H9 (cell line): Measurements from ENCODE around the gene GPS1. TPM values are rescaled to one million over a fixed set of nuclear protein-coding genes. Genes with fewer than 3 reads are reported as not detected.
A peak's percentile ranks its signal among the peaks of the same experiment; 100 is the strongest.

ENCODE experiments used
- DNase-seq: peaks from one replicate; pipeline ENCODE4 v3.0.0-alpha.2; 2017
- H2AFZ ChIP-seq: one replicate; pipeline ENCODE4 v1.6.1; 2013; ENCODE audit warnings: mild to moderate bottlenecking, low read length, control low read depth, moderate library complexity
- H2AK5ac ChIP-seq: 2 replicates; pipeline ENCODE4 v1.6.1; 2013; ENCODE audit warnings: low read length, control low read depth, mixed read lengths; ENCODE audit not compliant: insufficient read length
- H2BK120ac ChIP-seq: one replicate; pipeline ENCODE4 v1.6.1; 2013; ENCODE audit warnings: low read depth, mild to moderate bottlenecking, low read length, control low read depth, inconsistent platforms; ENCODE audit not compliant: poor library complexity, severe bottlenecking
- H2BK12ac ChIP-seq: 2 replicates; pipeline ENCODE4 v1.6.1; 2013; ENCODE audit warnings: low read length, control low read depth, mixed read lengths, low read depth; ENCODE audit not compliant: insufficient read length
- H2BK15ac ChIP-seq: 2 replicates; pipeline ENCODE4 v1.6.1; 2013; ENCODE audit warnings: low read depth, low read length, control low read depth
- H2BK20ac ChIP-seq: one replicate; pipeline ENCODE4 v1.6.1; 2013; ENCODE audit warnings: low read depth, mild to moderate bottlenecking, low read length, control low read depth, inconsistent platforms; ENCODE audit not compliant: poor library complexity, severe bottlenecking
- H2BK5ac ChIP-seq: 2 replicates; pipeline ENCODE4 v1.6.1; 2013; ENCODE audit warnings: low read length, control low read depth, mixed read lengths; ENCODE audit not compliant: insufficient read length
- H3K14ac ChIP-seq: 2 replicates; pipeline ENCODE4 v1.6.1; 2013; ENCODE audit warnings: low read length, control low read depth; ENCODE audit not compliant: insufficient read depth
- H3K18ac ChIP-seq: 2 replicates; pipeline ENCODE4 v1.6.1; 2013; ENCODE audit warnings: low read depth, mild to moderate bottlenecking, mixed read lengths, low read length, control low read depth; ENCODE audit not compliant: insufficient read length
- H3K23ac ChIP-seq: 2 replicates; pipeline ENCODE4 v1.6.1; 2013; ENCODE audit warnings: low read length, control low read depth, mixed read lengths, low read depth; ENCODE audit not compliant: insufficient read length
- H3K23me2 ChIP-seq: 2 replicates; pipeline ENCODE4 v1.6.1; 2013; ENCODE audit warnings: low read depth, mild to moderate bottlenecking, mixed read lengths, low read length, control low read depth; ENCODE audit not compliant: insufficient read length, poor library complexity, severe bottlenecking
- H3K27ac ChIP-seq: 2 replicates; pipeline ENCODE4 v1.5.1; 2013; ENCODE audit warnings: low read length, control low read depth, mixed read lengths, low read depth; ENCODE audit not compliant: insufficient read length
- H3K27me3 ChIP-seq: 2 replicates; pipeline ENCODE4 v1.6.1; 2013; ENCODE audit warnings: low read length, control low read depth, inconsistent platforms; ENCODE audit not compliant: insufficient read depth
- H3K4ac ChIP-seq: 2 replicates; pipeline ENCODE4 v1.6.1; 2013; ENCODE audit warnings: low read depth, mild to moderate bottlenecking, control low read depth, inconsistent platforms, low read length, moderate library complexity
- H3K4me1 ChIP-seq: 2 replicates; pipeline ENCODE4 v1.6.1; 2013; ENCODE audit warnings: low read length, control low read depth, inconsistent platforms; ENCODE audit not compliant: insufficient read depth
- H3K4me2 ChIP-seq: 2 replicates; pipeline ENCODE4 v1.6.1; 2013; ENCODE audit warnings: low read length, control low read depth, mixed read lengths; ENCODE audit not compliant: insufficient read length, insufficient read depth
- H3K56ac ChIP-seq: 2 replicates; pipeline ENCODE4 v1.6.1; 2013; ENCODE audit warnings: low read depth, mild to moderate bottlenecking, mixed read lengths, low read length, control low read depth; ENCODE audit not compliant: insufficient read length
- H3K79me1 ChIP-seq: 2 replicates; pipeline ENCODE4 v1.6.1; 2013; ENCODE audit warnings: low read depth, mild to moderate bottlenecking, moderate library complexity, low read length, control low read depth, inconsistent platforms; ENCODE audit not compliant: insufficient read depth, poor library complexity, severe bottlenecking
- H3K79me2 ChIP-seq: 2 replicates; pipeline ENCODE4 v1.6.1; 2013; ENCODE audit warnings: low read length, control low read depth, inconsistent platforms; ENCODE audit not compliant: insufficient read depth
- H3K9ac ChIP-seq: 2 replicates; pipeline ENCODE4 v1.6.1; 2013; ENCODE audit warnings: low read length, control low read depth, mixed read lengths; ENCODE audit not compliant: insufficient read length; ENCODE audit errors: extremely low read depth
- H3K9me3 ChIP-seq: one replicate; pipeline ENCODE4 v1.6.1; 2013; ENCODE audit warnings: low read depth, low read length, inconsistent platforms; ENCODE audit not compliant: control insufficient read depth
- H3T11ph ChIP-seq: one replicate; pipeline ENCODE4 v1.6.1; 2013; ENCODE audit warnings: mild to moderate bottlenecking, low read length, control low read depth, inconsistent platforms
- H4K20me1 ChIP-seq: one replicate; pipeline ENCODE4 v1.6.1; 2013; ENCODE audit not compliant: control insufficient read depth, insufficient read length, insufficient read depth
- H4K5ac ChIP-seq: 2 replicates; pipeline ENCODE4 v1.6.1; 2013; ENCODE audit warnings: low read depth, mild to moderate bottlenecking, mixed read lengths, low read length, control low read depth; ENCODE audit not compliant: insufficient read length
- H4K8ac ChIP-seq: replicated peaks from 2 replicates; pipeline ENCODE4 v1.6.1; 2013; ENCODE audit warnings: low read length, control low read depth, mixed read lengths, low read depth; ENCODE audit not compliant: insufficient read length
- H4K91ac ChIP-seq: 2 replicates; pipeline ENCODE4 v1.6.1; 2013; ENCODE audit warnings: low read depth, mild to moderate bottlenecking, moderate library complexity, mixed read lengths, low read length, control low read depth; ENCODE audit not compliant: insufficient read length
- H3K27ac Mint-ChIP-seq, 3 experiments: 2 replicates in 2 of 3; 3 replicates in 1 of 3; pipeline ENCODE4 v1.8.0; 2020 to 2021; ENCODE audit warnings: mixed read lengths in 3 of 3, mild to moderate bottlenecking in 1 of 3, moderate library complexity in 1 of 3
- H3K27me3 Mint-ChIP-seq: 2 replicates; pipeline ENCODE4 v1.8.0; 2021; ENCODE audit warnings: low read depth, mild to moderate bottlenecking, moderate library complexity, mixed read lengths
- H3K36me3 Mint-ChIP-seq, 3 experiments: 2 replicates in 2 of 3; 3 replicates in 1 of 3; pipeline ENCODE4 v1.8.0; 2020 to 2021; ENCODE audit warnings: low read depth in 3 of 3, mixed read lengths in 3 of 3; ENCODE audit not compliant: insufficient read depth in 1 of 3
- H3K4me1 Mint-ChIP-seq, 2 experiments: 2 replicates each; pipeline ENCODE4 v1.8.0; 2020; ENCODE audit warnings: mixed read lengths in 2 of 2
- H3K4me3 Mint-ChIP-seq, 2 experiments: 2 replicates in 1 of 2; 3 replicates in 1 of 2; pipeline ENCODE4 v1.8.0; 2020 to 2021; ENCODE audit warnings: mild to moderate bottlenecking in 2 of 2, mixed read lengths in 2 of 2, moderate library complexity in 1 of 2
- H3K9me3 Mint-ChIP-seq, 2 experiments: 2 replicates in 1 of 2; 3 replicates in 1 of 2; pipeline ENCODE4 v1.8.0; 2020; ENCODE audit warnings: mild to moderate bottlenecking in 2 of 2, mixed read lengths in 2 of 2, moderate library complexity in 1 of 2
- CTCF ChIP-seq: fragments of 200-600 bp; sonication (generic); conservative IDR thresholded peaks from 3 replicates; pipeline ENCODE4 v1.8.0; 2021; ENCODE audit warnings: antibody characterized with exemption, mild to moderate bottlenecking
- WGBS: extraction: QIAGEN DNeasy Blood & Tissue Kit; methylation state at CpG from one replicate; pipeline ENCODE4 v1.1.7; 2013; ENCODE audit warnings: missing lambda C conversion rate, low lambda C conversion rate, mixed read lengths; ENCODE audit not compliant: insufficient read length; ENCODE audit errors: extremely low coverage; 5-methylcytosine and 5-hydroxymethylcytosine counted together
- total RNA-seq: library from RNA; stranded (reverse); gene quantifications from 2 replicates; pipeline ENCODE4 v1.2.1, GENCODE V29; 2021

GPS1 gene
- total RNA-seq, 1 experiment from 2014 or later: 164 TPM

- Histone ChIP-seq H2BK120ac (no peak overlapping the region), H3K9ac (no peak overlapping the region), H3K23me2 (peaks cover 5% of the 10 kb centered on the region), H3T11ph (no peak overlapping the region), H3K27ac (no peak overlapping the region), H3K79me2 (no peaks in the 10 kb centered on the region), H4K8ac (no peak overlapping the region), H2AK5ac (no peak overlapping the region), H3K4me1 (no peaks in the 10 kb centered on the region), H3K14ac (no peak overlapping the region; the same call in 1 of the 2 replicates), H2BK5ac (no peak overlapping the region), H2AFZ (no peak overlapping the region), H3K4me2 (no peak overlapping the region), H3K9me3 (no peaks in the 10 kb centered on the region), H3K18ac (no peak overlapping the region), H4K20me1 (no peaks in the 10 kb centered on the region), H2BK12ac (no peak overlapping the region), H3K79me1 (peaks cover 5% of the 10 kb centered on the region), H2BK15ac (no peak overlapping the region), H4K91ac (no peak overlapping the region), H3K27me3 (no peaks in the 10 kb centered on the region), H4K5ac (no peak overlapping the region), H3K23ac (no peak overlapping the region), H2BK20ac (no peak overlapping the region), H3K4ac (no peak overlapping the region), H3K56ac (no peak overlapping the region)
- no CpG with 5 or more reads among the region's 25 CpGs for WGBS
- Mint-ChIP-seq H3K4me3 (peak overlapping the region in 1 of 2 experiments; percentile 62; a peak in 2 of 5 replicates), H3K27ac (no peak overlapping the region; a peak in 1 of 7 replicates), H3K27me3 (no peaks in the 10 kb centered on the region; the same call in none of the 2 replicates), H3K36me3 (peaks cover 3 to 10% (median 7%) of the 10 kb centered on the region in 3 experiments; a peak in 6 of 7 replicates), H3K9me3 (peaks cover 0 to 2% of the 10 kb centered on the region in 2 experiments; a peak in 1 of 5 replicates), H3K4me1 (peaks cover 7 to 17% of the 10 kb centered on the region in 2 experiments)
- no peak for DNase-seq
- no peak for TF ChIP-seq CTCF
Measured at GRCh38 chr17:82025401-82026107, 26.1 kb upstream of the GPS1 start.
